ENCODE measurements around the gene ATP6V0C. TPM values are rescaled to one million over a fixed set of nuclear protein-coding genes. Genes with fewer than 3 reads are reported as not detected.
A peak's percentile ranks its signal among the peaks of the same experiment; 100 is the strongest.
"Not testable (repeated sequence)": the region's sequence is repeated elsewhere in the genome, so short reads cannot be mapped to it uniquely, and the experiment has no call there.

The ATP6V0C gene
- total RNA-seq, 1 donor from 2014 or later: 87.0 TPM

DNA sequence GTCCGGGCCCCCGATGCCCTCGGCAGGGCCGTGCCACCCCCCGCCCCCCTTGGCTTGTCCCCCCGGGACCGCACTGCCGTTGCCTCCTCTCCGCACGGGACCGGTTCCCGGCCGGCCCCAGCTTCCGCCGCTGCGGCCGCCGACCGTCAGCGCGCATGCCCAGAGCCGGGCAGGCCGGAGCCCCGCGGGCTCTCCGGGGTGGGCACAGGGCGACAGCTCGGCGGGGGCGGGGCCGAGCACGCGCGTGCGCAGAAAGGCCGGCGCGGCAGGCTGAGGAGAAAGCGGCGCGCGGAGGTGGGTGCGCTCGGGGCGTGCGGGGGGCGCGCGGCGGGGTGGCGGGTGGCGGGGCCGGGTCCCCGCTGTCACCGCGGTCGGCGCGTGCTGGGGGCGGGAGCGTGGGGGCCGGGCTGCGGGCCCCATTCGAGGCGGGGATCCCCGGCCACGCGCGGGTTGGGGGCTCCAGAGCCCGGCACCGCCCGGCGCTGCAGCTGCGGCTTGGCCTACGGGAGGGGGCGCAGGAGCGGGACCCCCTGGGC lies 38.8 kb upstream of the ATP6V0C start, which contains the start of gene TBC1D24:
Gene TBC1D24, plus strand, starts transcription at position 251 of the 536 bp plus-strand sequence. CDS start 21,022 bp downstream, outside the sequence.
- peak; percentile 90 for DNase-seq (ENCODE audit: low spot score)
- ATAC-seq: peak; percentile 55

DNA sequence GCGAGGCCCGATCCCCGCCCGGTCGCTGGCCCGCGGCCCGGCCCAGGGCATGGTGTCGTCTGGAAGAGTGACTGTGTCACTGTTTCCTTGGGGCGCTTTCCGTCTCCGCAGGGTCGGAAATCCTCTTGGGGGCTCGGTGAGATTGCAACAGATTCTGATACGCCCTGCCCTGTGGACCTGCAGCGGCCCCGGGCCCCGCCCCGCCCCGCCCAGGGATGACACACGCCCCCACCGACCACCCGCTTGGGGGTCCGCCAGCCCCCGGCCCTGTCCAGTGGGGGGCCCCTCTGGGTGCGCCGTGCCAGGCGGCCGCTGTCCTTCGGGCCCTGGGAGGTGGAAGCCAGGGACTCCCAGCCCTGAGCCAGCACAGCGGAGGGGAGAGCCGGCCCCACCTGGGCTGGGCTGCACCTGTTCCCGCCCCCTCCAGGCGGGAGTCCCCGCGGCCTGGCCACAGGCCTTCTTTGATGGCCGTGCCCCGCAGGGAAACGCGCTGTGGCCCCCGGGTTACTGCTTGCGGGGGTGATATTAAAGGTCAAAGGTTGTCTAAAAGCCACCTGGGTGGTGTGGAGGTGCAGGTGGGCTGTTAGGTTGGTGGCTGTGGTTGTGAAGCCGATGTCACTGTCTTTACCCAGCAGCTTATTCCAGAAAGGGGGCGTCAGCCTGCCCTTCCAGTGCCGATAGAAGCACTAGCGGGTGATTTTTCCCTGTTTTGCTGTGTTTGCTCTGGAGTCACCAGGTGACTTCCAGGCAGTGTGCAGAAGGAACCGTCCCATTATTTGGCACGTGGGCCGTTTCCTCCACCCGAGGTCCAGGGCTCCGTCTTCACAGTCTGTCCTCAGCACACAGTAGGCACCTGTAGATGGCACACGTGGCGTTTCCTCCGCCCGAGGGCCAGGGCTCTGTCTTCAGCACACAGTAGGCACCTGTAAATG lies 38.1 kb upstream of the ATP6V0C start:
- DNase-seq (ENCODE audit: low spot score) (no peak), ATAC-seq (peak; percentile 20)

- no peak for DNase-seq (ENCODE audit: low spot score)
- no peak for ATAC-seq
Measured at GRCh38 chr16:2476345-2476720, 37.4 kb upstream of the ATP6V0C start.

- DNase-seq (ENCODE audit: low spot score) (no peak), ATAC-seq (no peak)
Measured at GRCh38 chr16:2476741-2477140, 37.0 kb upstream of the ATP6V0C start.

- DNase-seq (ENCODE audit: low spot score): no peak
Measured at GRCh38 chr16:2477327-2477726, 36.4 kb upstream of the ATP6V0C start.

DNA sequence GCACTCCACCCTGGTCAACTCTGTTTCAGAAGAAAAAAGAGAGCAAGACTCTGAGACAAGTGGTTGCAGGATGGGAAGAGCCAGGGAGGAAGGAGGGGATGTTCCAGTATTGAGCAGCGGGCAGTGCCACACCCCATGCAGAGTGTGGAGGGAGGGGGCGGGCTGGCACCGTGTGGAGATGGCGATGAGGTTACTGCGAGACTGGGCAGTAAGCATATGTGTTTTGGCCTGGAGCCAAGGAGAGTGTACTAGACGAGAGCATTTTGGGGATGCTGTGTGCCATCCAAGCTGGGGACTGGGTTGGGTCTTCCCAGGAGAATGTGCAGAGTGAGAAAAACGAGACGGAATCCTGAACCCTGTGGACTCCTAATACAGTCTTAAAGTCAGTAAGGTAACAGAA lies 35.5 kb upstream of the ATP6V0C start:
- no peak for DNase-seq (ENCODE audit: low spot score)
- ATAC-seq: no peak

More at GRCh38 chr16:2477327-2477726, 36.4 kb upstream of the ATP6V0C start:
- ATAC-seq: no peak

DNA sequence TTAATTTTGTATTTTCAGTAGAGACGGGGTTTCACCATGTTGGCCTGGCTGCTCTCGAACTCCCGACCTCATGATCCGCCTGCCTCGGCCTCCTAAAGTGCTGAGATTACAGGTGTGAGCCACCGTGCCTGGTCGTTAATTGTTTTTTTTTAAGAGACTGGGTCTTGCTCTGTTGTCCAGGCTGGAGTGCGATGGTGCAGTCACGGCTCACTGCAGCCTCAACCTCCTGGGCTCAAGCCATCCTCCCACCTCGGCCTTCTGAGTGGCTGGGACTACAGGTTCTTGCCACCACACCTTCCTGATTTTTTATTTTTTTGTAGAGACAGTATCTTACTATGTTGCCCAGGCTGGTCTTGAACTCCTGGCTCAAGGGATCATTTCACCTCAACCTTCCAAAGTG lies 33.8 kb upstream of the ATP6V0C start:
- ATAC-seq; DNase-seq (ENCODE audit: low spot score): not testable (repeated sequence)

GRCh38 chr16:2480948-2481347 lies 32.8 kb upstream of the ATP6V0C start:
- no peak for DNase-seq (ENCODE audit: low spot score)
- ATAC-seq: no peak

GRCh38 chr16:2481676-2482075 lies 32.1 kb upstream of the ATP6V0C start:
- DNase-seq (ENCODE audit: low spot score) (no peak), ATAC-seq (no peak)

- ATAC-seq (no peak), DNase-seq (ENCODE audit: low spot score) (no peak)
Measured at GRCh38 chr16:2482249-2482648, 31.5 kb upstream of the ATP6V0C start.

DNA sequence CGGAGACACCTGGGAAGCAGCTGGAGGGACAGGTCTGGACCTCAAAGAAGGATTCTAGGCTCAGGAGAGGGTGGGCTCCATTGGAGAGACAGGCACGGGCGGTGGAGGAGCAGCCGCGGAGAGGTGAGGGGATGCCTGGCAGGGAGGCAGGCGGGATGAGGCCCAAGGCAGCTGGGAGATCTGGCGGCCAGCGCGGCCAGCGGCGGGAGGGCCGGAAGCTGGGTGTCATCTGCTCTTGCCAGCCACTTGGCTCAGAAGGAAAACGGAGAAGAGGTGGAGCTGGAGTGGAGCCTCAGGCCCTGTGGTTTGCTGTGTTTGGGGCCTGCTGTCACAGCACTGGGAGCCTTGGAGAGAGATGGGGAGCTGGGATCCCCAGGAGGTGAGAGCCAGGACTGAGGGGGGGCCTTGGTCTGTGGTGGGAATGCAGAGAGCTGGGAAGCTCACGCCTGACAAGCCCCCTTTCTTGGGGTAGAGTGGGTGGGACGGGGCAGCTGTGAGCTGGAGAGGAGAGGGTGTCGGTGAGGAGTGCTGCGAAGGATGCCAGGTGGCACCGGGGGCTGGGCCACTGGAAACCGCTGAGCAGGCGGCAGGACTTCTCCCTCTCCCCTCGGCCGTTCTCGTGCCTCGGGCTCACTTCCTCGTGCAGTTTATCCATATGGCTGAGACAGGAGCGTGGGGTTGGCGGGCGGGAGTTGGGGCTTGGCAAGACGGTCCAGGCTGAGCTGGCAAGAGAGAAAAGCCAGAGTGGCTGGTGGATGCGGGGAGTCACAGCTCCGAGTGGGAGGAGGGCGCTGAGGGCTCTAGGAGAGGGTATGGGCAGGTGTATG lies 30.8 kb upstream of the ATP6V0C start:
- DNase-seq (ENCODE audit: low spot score) (peak; percentile 48), ATAC-seq (peak; percentile 40)

- ATAC-seq: peak; percentile 20
Measured at GRCh38 chr16:2483939-2484897, 29.5 kb upstream of the ATP6V0C start.

DNA sequence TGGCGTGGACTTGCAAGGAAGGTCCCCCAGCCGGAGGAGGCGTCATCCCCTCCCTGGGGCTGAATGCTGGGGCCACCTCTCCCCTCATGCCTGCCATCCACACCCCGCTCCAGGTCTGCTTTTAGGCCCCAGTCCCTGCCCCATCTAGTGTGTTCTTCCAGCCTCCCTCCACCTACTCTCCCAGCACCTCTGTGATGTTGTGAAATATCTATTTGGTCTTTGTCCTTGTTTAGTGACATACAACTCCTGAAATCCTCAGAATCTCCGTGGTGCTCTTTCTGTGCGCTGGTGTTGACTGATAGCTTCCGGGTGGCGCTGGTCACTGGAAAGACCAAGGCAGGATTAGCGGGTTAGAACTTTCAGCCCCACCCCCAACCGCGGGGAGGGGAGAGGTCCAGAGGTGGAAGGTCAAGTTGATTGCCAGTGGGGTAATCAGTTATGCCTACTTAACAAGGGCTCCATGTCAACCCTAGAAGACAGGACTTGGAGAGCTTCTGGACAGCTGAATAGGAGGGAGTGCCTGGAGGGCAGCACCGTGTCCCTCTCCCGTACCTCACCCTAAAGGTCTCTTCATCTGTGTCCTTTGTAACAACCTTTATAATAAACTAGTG lies 28.7 kb upstream of the ATP6V0C start:
- DNase-seq (ENCODE audit: low spot score): peak; percentile 77

More at GRCh38 chr16:2483939-2484897, 29.5 kb upstream of the ATP6V0C start:
- DNase-seq (ENCODE audit: low spot score): peak; percentile 45

GRCh38 chr16:2485811-2486507 lies 27.8 kb upstream of the ATP6V0C start:
- ATAC-seq (no peak), DNase-seq (ENCODE audit: low spot score) (peak; percentile 44)

More for the DNA sequence above, 28.7 kb upstream of the ATP6V0C start:
- ATAC-seq: peak; percentile 79

GRCh38 chr16:2486645-2487516 lies 26.9 kb upstream of the ATP6V0C start:
- ATAC-seq (peak; percentile 12), DNase-seq (ENCODE audit: low spot score) (no peak)

DNA sequence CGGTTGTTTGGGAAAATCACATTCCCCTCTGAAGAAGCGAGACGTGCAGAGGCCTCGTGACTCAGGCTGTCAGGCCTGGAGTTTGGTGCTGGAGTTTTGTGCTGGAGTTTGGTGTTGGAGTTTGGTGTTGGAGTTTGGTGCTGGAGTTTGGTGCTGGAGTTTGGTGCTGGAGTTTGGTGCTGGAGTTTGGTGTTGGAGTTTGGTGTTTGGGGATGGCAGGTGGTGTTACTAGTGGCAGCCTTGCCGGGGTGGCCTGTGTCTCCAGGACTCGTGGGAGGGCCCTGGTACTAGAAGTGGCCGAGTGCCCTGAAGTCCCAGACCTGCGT lies 26.3 kb upstream of the ATP6V0C start:
- DNase-seq (ENCODE audit: low spot score): no peak
- no peak for ATAC-seq

DNA sequence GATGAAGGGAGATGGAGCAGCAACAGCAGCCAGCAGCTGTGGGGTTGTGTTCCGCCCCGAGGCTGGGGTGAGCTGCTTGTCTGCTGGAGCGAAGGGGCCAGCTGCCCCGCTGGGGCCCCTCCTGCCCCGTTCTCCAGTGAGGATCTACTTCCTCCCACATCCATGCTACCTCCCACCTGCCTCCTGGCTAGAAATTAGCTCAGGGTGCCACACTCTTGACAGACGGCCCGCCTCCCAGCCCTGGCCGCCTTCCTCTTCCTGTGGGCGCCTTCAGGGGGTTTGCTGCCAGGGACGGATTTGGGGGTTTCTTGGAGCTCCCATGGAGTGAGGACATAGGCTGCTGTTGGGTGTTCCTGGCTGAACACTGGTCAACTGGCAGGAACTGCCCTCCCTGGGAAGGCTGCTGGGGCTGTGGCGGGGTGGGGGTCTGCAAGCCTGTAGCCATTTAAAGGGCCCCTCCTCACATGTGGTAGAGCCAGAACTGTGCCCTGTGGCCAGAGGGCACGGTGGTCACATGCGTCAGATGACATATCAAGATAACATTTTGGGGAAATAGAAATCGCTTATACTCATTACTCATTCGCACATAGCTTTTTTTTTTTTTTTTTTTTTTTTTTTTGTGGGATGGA lies 25.7 kb upstream of the ATP6V0C start:
- ATAC-seq (no peak), DNase-seq (ENCODE audit: low spot score) (no peak)

DNA sequence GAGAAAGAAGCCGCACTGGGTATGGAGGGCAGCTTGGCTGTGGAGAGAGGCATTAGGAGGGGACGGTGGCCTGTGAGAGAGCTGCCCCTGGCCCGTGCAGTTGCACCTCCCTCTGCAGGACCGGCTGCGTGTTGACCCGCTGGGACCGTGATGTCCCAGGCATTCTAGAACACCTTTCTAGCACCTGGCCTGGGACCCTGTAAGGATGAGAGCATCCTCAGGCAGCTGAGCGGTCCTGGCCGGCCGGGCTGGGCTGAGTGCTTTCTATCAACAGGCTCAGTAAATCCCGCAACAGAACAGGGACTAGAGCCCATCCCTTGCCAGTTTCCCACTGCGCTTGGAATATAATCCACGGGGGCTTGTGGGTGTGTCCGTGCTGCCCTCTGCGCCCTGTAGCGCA lies 24.2 kb upstream of the ATP6V0C start:
- no peak for ATAC-seq
- no peak for DNase-seq (ENCODE audit: low spot score)
